Endothelial cell of umbilical vein (primary cell): ENCODE data around the gene BIRC5. TPM values are rescaled to one million over a fixed set of nuclear protein-coding genes. Genes with fewer than 3 reads are reported as not detected.

Experiments used
- BruUV-seq: library from RNA; stranded (reverse); fragments of 400-500 nt; replicated peaks from 2 replicates; lab custom pipeline; 2021; lab: Mats Ljungman, UMichigan
- CTCF ChIA-PET: fragments of 300-600, 350-600 bp; sonication (Branson Sonifier 250); formaldehyde crosslinking; loops from one replicate; lab custom pipeline; 2021; ENCODE audit warnings: antibody characterized with exemption, inconsistent platforms; lab: Charles Lee
- POLR2A ChIA-PET: fragments of 300-600, 350-600 bp; sonication (Branson Sonifier 250); formaldehyde crosslinking; loops from one replicate; lab custom pipeline; 2021; ENCODE audit warnings: antibody characterized with exemption, inconsistent platforms; lab: Charles Lee
- DNase-seq: peaks from one replicate; pipeline ENCODE4 v3.0.0-alpha.2; 2011; ENCODE audit warnings: low read depth, low spot score
- FAIRE-seq: peaks from 2 replicates; lab custom pipeline; 2011; peaks lifted over from hg19 to GRCh38; lab: Jason Lieb, UNC
- H2AFZ ChIP-seq: 2 replicates; pipeline ENCODE4 v1.6.0; 2012; ENCODE audit warnings: low read depth, low read length, control low read depth, inconsistent platforms
- H3K27ac ChIP-seq: 2 replicates; pipeline ENCODE4 v1.5.1; 2011; ENCODE audit warnings: low read depth, mild to moderate bottlenecking, control low read depth, low read length, moderate library complexity; ENCODE audit not compliant: insufficient read depth
- H3K27me3 ChIP-seq, 2 experiments: 2 replicates each; pipeline versions ENCODE4 v1.6.0 to v1.6.1; 2011; ENCODE audit warnings: low read length in 2 of 2, mixed read lengths in 1 of 2; ENCODE audit not compliant: control insufficient read depth in 2 of 2, insufficient read depth in 2 of 2
- H3K36me3 ChIP-seq, 2 experiments: 2 replicates in 1 of 2; 3 replicates in 1 of 2; pipeline ENCODE4 v1.5.1; 2011; ENCODE audit warnings: low read length in 2 of 2, mild to moderate bottlenecking in 1 of 2, moderate library complexity in 1 of 2; ENCODE audit not compliant: control insufficient read depth in 2 of 2, insufficient read depth in 2 of 2; ENCODE audit errors: extremely low read depth in 1 of 2
- H3K4me1 ChIP-seq: 3 replicates; pipeline ENCODE4 v1.5.1; 2011; ENCODE audit warnings: mild to moderate bottlenecking, low read length; ENCODE audit not compliant: control insufficient read depth, insufficient read depth; ENCODE audit errors: extremely low read depth
- H3K4me2 ChIP-seq: 2 replicates; pipeline ENCODE4 v1.6.1; 2011; ENCODE audit warnings: low read length, control low read depth, mixed read lengths; ENCODE audit not compliant: insufficient read depth
- H3K4me3 ChIP-seq, 3 experiments: fragments of 200-600 bp in 1 of 3; sonication (generic), shearing (Covaris generic) in 1 of 3; replicated peaks in 1 of 3; 2 replicates each; pipeline ENCODE4 v1.5.1; 2011 to 2016; ENCODE audit warnings: control low read depth in 3 of 3, low read length in 3 of 3, mild to moderate bottlenecking in 2 of 3, inconsistent platforms in 1 of 3, low read depth in 1 of 3, moderate library complexity in 1 of 3; ENCODE audit not compliant: insufficient read depth in 1 of 3
- H3K79me2 ChIP-seq: 2 replicates; pipeline ENCODE4 v1.6.0; 2012; ENCODE audit warnings: low read length, inconsistent platforms; ENCODE audit not compliant: control insufficient read depth, insufficient read depth
- H3K9ac ChIP-seq: replicated peaks from 2 replicates; pipeline ENCODE3; 2011; ENCODE audit warnings: low read length, control low read depth; ENCODE audit not compliant: insufficient read depth; ENCODE audit errors: extremely low read depth
- H3K9me1 ChIP-seq: replicated peaks from 3 replicates; pipeline ENCODE4 v1.6.0; 2011; ENCODE audit warnings: mild to moderate bottlenecking, low read length; ENCODE audit not compliant: control insufficient read depth, insufficient read depth; ENCODE audit errors: extremely low read depth
- H3K9me3 ChIP-seq: replicated peaks from 2 replicates; pipeline ENCODE4 v1.5.1; 2012; ENCODE audit warnings: low read length, inconsistent platforms; ENCODE audit not compliant: control insufficient read depth, insufficient read depth
- H4K20me1 ChIP-seq: replicated peaks from 2 replicates; pipeline ENCODE3; 2011; ENCODE audit warnings: mild to moderate bottlenecking, low read length; ENCODE audit not compliant: control insufficient read depth, insufficient read depth; ENCODE audit errors: extremely low read depth
- CTCF ChIP-seq, 2 donors: IDR thresholded peaks; 1 replicate in 1 of 2; 2 replicates in 1 of 2; pipeline ENCODE4 v1.5.1; 2011; ENCODE audit warnings: low read length in 2 of 2, mild to moderate bottlenecking in 2 of 2, moderate library complexity in 2 of 2, control low read depth in 1 of 2, inconsistent platforms in 1 of 2, low read depth in 1 of 2; ENCODE audit not compliant: insufficient read depth in 1 of 2; ENCODE audit errors: extremely low read depth in 1 of 2
- EZH2 ChIP-seq: IDR thresholded peaks from 2 replicates; pipeline ENCODE4 v1.6.1; 2012; ENCODE audit warnings: borderline replicate concordance, low read depth, mild to moderate bottlenecking, moderate library complexity, low read length, inconsistent platforms; ENCODE audit not compliant: severe bottlenecking
- FOS ChIP-seq: IDR thresholded peaks from 2 replicates; pipeline ENCODE4 v1.6.1; 2011; ENCODE audit warnings: mild to moderate bottlenecking, low read length, moderate library complexity, borderline replicate concordance; ENCODE audit not compliant: insufficient read depth
- GATA2 ChIP-seq: IDR thresholded peaks from 2 replicates; pipeline ENCODE4 v1.7.0; 2011; ENCODE audit warnings: low read depth, mild to moderate bottlenecking, moderate library complexity, mixed read lengths, low read length; ENCODE audit not compliant: insufficient read length, insufficient read depth
- JUN ChIP-seq: IDR thresholded peaks from 2 replicates; pipeline ENCODE4 v1.6.1; 2011; ENCODE audit warnings: borderline replicate concordance, low read depth; ENCODE audit not compliant: insufficient read length, insufficient read depth
- MAX ChIP-seq: IDR thresholded peaks from 2 replicates; pipeline ENCODE4 v1.6.1; 2011; ENCODE audit not compliant: insufficient read depth, insufficient read length
- MYC ChIP-seq: IDR thresholded peaks from one replicate; pipeline ENCODE4 v1.6.1; 2011; ENCODE audit warnings: mild to moderate bottlenecking, low read depth, low read length
- POLR2A ChIP-seq: IDR thresholded peaks from 2 replicates; pipeline ENCODE4 v1.6.1; 2012; ENCODE audit warnings: low read depth, mild to moderate bottlenecking, control low read depth, low read length
- POLR2AphosphoS5 ChIP-seq: IDR thresholded peaks from 2 replicates; pipeline ENCODE4 v1.6.1; 2012; ENCODE audit warnings: low read depth, mild to moderate bottlenecking, control low read depth, low read length, moderate library complexity; ENCODE audit not compliant: insufficient read depth
- dilution Hi-C: fragments of 300-500 bp; cut with MboI; formaldehyde crosslinking; loops from one replicate; pipeline ENCODE4 v1.15.0; 2019; ENCODE audit warnings: low sequenced_read_pairs; ENCODE audit not compliant: extremely low pct_ligation_motif_present
- intact Hi-C: fragments of 100-400 bp; cut with micrococcal nuclease; formaldehyde crosslinking; loops from one replicate; pipeline ENCODE4 v1.10.0; 2022
- polyA plus RNA-seq, 4 experiments: library from polyadenylated mRNA; depleted of rRNA in 3 of 4; stranded (reverse) in 3 of 4; unstranded in 1 of 4; fragments of >200 nt; gene quantifications; 2 replicates each; pipeline versions ENCODE4 v1.2.1 to v1.2.3, GENCODE V29; 2011 to 2012; ENCODE audit warnings: missing spikeins in 1 of 4
- total RNA-seq: library from RNA; stranded (reverse); gene quantifications from 2 replicates; pipeline ENCODE4 v1.2.3, GENCODE V29; 2021

The BIRC5 gene
- total and polyA plus RNA-seq, 2 donors (not counting 3 experiments of a cell fraction or from before 2014, with no cell fraction given): 32.8 to 74.6 TPM

- Histone ChIP-seq H3K27ac (no peak overlapping the region), H3K4me2 (no peak overlapping the region), H3K27me3 (no peaks in the 10 kb centered on the region), H4K20me1 (no peaks in the 10 kb centered on the region), H3K36me3 (no peaks in the 10 kb centered on the region), H3K9me1 (no peaks in the 10 kb centered on the region), H3K4me3 (no peak overlapping the region), H2AFZ (no peak overlapping the region), H3K9me3 (no peaks in the 10 kb centered on the region), H3K9ac (no peak overlapping the region), H3K79me2 (no peaks in the 10 kb centered on the region), H3K4me1 (peaks cover 4% of the 10 kb centered on the region)
- ChIA-PET POLR2A (no interaction called here), CTCF (interaction anchor here (1.3 to 3.5 kb wide), 12 partner anchors 10 to 233 kb away, joined by 4 to 49 read pairs (median 11); partner anchors contain the start of genes AFMID, SOCS3, SYNGR2 and TK1)
- DNase-seq (no peak), FAIRE-seq (no peak)
- intact Hi-C loops: loop anchor here (5.0 to 10.0 kb wide), 2 partner anchors 125 to 453 kb away; partner anchors contain the start of gene TMC6
- TF ChIP-seq JUN (no peak), MYC (no peak), GATA2 (no peak), MAX (no peak), FOS (no peak), POLR2A (no peak), POLR2AphosphoS5 (no peak), CTCF (IDR thresholded peaks at IDR 0.05; ENCODE audit: extremely low read depth in 1 of 2, insufficient read depth in 1 of 2, low read depth in 1 of 2, low read length in 2 of 2) (no peak), EZH2 (no peak)
- BruUV-seq: no TSS peak
- dilution Hi-C loops: no loop called here
Measured at GRCh38 chr17:78252111-78252634, 38.1 kb downstream of the BIRC5 start.
